GM18499 (cell line): Measurements from ENCODE around the gene DPEP1.
"Not testable (repeated sequence)": the region's sequence is repeated elsewhere in the genome, so short reads cannot be mapped to it uniquely, and the experiment has no call there.

Experiments
- ATAC-seq: cut with Tn5 transposase; IDR thresholded peaks from one replicate; pipeline ENCODE4 v1.9.1; 2021; ENCODE audit warnings: moderate number of reproducible peaks; ENCODE audit not compliant: insufficient read depth, unreplicated experiment

Gene DPEP1

GRCh38 chr16:89670496-89671431, 57.3 kb downstream of the DPEP1 start:
- ATAC-seq, result no peak

GRCh38 chr16:89671565-89671964, 58.1 kb downstream of the DPEP1 start:
- not testable (repeated sequence) for ATAC-seq

GRCh38 chr16:89672177-89672941, 58.9 kb downstream of the DPEP1 start:
- no peak for ATAC-seq

GRCh38 chr16:89678258-89678657, 64.8 kb downstream of the DPEP1 start:
- ATAC-seq, result no peak

- no peak for ATAC-seq
These were observed 72.5 kb downstream of the DPEP1 start for GRCh38 chr16:89685916-89686315.

- peak; percentile 47 for ATAC-seq
These were observed 73.2 kb downstream of the DPEP1 start, which contains the start of gene CDK10 for GRCh38 chr16:89686520-89687091. TSS of gene CDK10 (plus strand) at chr16:89686689. CDS start at chr16:89686711, 22 bp downstream.

GRCh38 chr16:89687092-89687940, 73.9 kb downstream of the DPEP1 start:
- ATAC-seq, result peak; percentile 11
